HepG2 (cell line): ENCODE results near the gene SYNGR2. TPM values are rescaled to one million over a fixed set of nuclear protein-coding genes. Genes with fewer than 3 reads are reported as not detected.

Source experiments
- CREBL2 ChIP-seq: sonication (generic); formaldehyde crosslinking; IDR thresholded peaks from 2 replicates; pipeline ENCODE4 v1.8.1; 2023; ENCODE audit warnings: missing genetic modification reagents, mild to moderate bottlenecking, borderline replicate concordance
- FOXO4 ChIP-seq: sonication (generic); formaldehyde crosslinking; conservative IDR thresholded peaks from 2 replicates; pipeline ENCODE4 v1.8.1; 2023; ENCODE audit warnings: missing genetic modification reagents
- GMEB2 ChIP-seq: IDR thresholded peaks from 2 replicates; pipeline ENCODE4 v1.6.1; 2016; ENCODE audit warnings: missing biosample characterization, missing genetic modification reagents, low read depth
- NFATC3 ChIP-seq: sonication (generic); formaldehyde crosslinking; IDR thresholded peaks from 2 replicates; pipeline ENCODE4 v1.5.1; 2020; ENCODE audit warnings: mild to moderate bottlenecking, missing genetic modification reagents
- ONECUT2 ChIP-seq: sonication (generic); formaldehyde crosslinking; IDR thresholded peaks from 2 replicates; pipeline ENCODE4 v1.4.0; 2020; ENCODE audit warnings: missing genetic modification reagents
- SPEN ChIP-seq: sonication (generic); formaldehyde crosslinking; IDR thresholded peaks from 2 replicates; pipeline ENCODE4 v1.5.1; 2020; ENCODE audit warnings: low read depth, mild to moderate bottlenecking, missing genetic modification reagents
- THAP8 ChIP-seq: sonication (generic); formaldehyde crosslinking; IDR thresholded peaks from 2 replicates; pipeline ENCODE4 v1.5.1; 2020; ENCODE audit warnings: missing genetic modification reagents, mild to moderate bottlenecking, borderline replicate concordance
- ZFX ChIP-seq: sonication (generic); formaldehyde crosslinking; IDR thresholded peaks from 2 replicates; pipeline ENCODE4 v1.4.0; 2020; ENCODE audit warnings: mild to moderate bottlenecking, low read depth, missing genetic modification reagents, moderate library complexity
- ZIK1 ChIP-seq: sonication (generic); formaldehyde crosslinking; IDR thresholded peaks from 2 replicates; pipeline ENCODE4 v1.5.0; 2020; ENCODE audit warnings: mild to moderate bottlenecking, low read depth, missing genetic modification reagents, borderline replicate concordance
- ZNF274 ChIP-seq: sonication (generic); formaldehyde crosslinking; IDR thresholded peaks from 2 replicates; pipeline ENCODE4 v1.5.1; 2020; ENCODE audit warnings: mild to moderate bottlenecking, missing genetic modification reagents
- ZNF318 ChIP-seq: sonication (generic); formaldehyde crosslinking; IDR thresholded peaks from 2 replicates; pipeline ENCODE4 v1.4.0; 2020; ENCODE audit warnings: mild to moderate bottlenecking, missing genetic modification reagents
- ZNF335 ChIP-seq: sonication (generic); formaldehyde crosslinking; IDR thresholded peaks from 2 replicates; pipeline ENCODE4 v1.4.0; 2020; ENCODE audit warnings: missing genetic modification reagents
- ZNF367 ChIP-seq: sonication (generic); formaldehyde crosslinking; IDR thresholded peaks from 2 replicates; pipeline ENCODE4 v1.4.0; 2020; ENCODE audit warnings: missing genetic modification reagents, borderline replicate concordance
- ZNF577 ChIP-seq: sonication (generic); formaldehyde crosslinking; IDR thresholded peaks from 2 replicates; pipeline ENCODE4 v1.4.0; 2020; ENCODE audit warnings: mild to moderate bottlenecking, low read depth, missing genetic modification reagents, borderline replicate concordance
- ZNF674 ChIP-seq: sonication (generic); formaldehyde crosslinking; IDR thresholded peaks from 2 replicates; pipeline ENCODE4 v1.5.0; 2020; ENCODE audit warnings: low read depth, mild to moderate bottlenecking, missing genetic modification reagents
- ZSCAN22 ChIP-seq: sonication (generic); formaldehyde crosslinking; IDR thresholded peaks from 2 replicates; pipeline ENCODE4 v1.4.0; 2020; ENCODE audit warnings: mild to moderate bottlenecking, missing genetic modification reagents
- polyA plus RNA-seq, 8 experiments: library from polyadenylated mRNA; depleted of rRNA in 3 of 8; stranded (reverse) in 7 of 8; unstranded in 1 of 8; fragments of >200 nt; fragmentation: Illumina TruSeq in 4 of 8; extraction: Trizol in 4 of 8; gene quantifications; 2 replicates each; pipeline versions ENCODE4 v1.2.1 to v1.2.3, GENCODE V29; 2011 to 2016; ENCODE audit warnings: low read depth in 4 of 8, missing spikeins in 1 of 8, mixed read lengths in 1 of 8; ENCODE audit not compliant: insufficient read depth in 1 of 8
- total RNA-seq, 5 experiments: library from RNA; depleted of rRNA; stranded (reverse); fragments of >200 nt; fragmentation: Illumina TruSeq; extraction: Trizol; gene quantifications; 2 replicates each; pipeline ENCODE4 v1.2.3, GENCODE V29; 2016; ENCODE audit warnings: low read depth in 1 of 5

Gene SYNGR2
- total and polyA plus RNA-seq, 2 of the 13 experiments (the other 11 are each of a cell fraction or from before 2014, with no cell fraction given), result 46.7 to 170 TPM

GRCh38 chr17:78128551-78129350 is 39.6 kb upstream of the SYNGR2 start, which contains the start of gene TMC6 (continued):
- no peak for TF ChIP-seq ZNF318 (CRISPR knock-in tag)
- no peak for TF ChIP-seq ZNF367 (CRISPR knock-in tag)
- no peak; the same call in 1 of the 2 replicates for TF ChIP-seq ZNF274 (CRISPR knock-in tag)
- TF ChIP-seq ZNF577 (CRISPR knock-in tag), result no peak
- TF ChIP-seq ZNF335, result no peak
- no peak for TF ChIP-seq ONECUT2
- TF ChIP-seq FOXO4, result no peak
- TF ChIP-seq ZSCAN22 (CRISPR knock-in tag), result no peak
- TF ChIP-seq ZIK1 (CRISPR knock-in tag), result no peak
- TF ChIP-seq GMEB2 (CRISPR knock-in tag), result no peak
- TF ChIP-seq THAP8 (CRISPR knock-in tag), result no peak; the same call in 1 of the 2 replicates
- 0 out of 2 replicates have a peak, but pooled peaks have one; percentile 58 for TF ChIP-seq ZNF674
- no peak for TF ChIP-seq CREBL2 (CRISPR knock-in tag)
- peak; percentile 36; the same call in 1 of the 2 replicates for TF ChIP-seq ZFX (CRISPR knock-in tag)
- no peak for TF ChIP-seq NFATC3 (CRISPR knock-in tag)
- no peak for TF ChIP-seq SPEN (CRISPR knock-in tag)
